ENCODE measurements around the gene OLAH. TPM values are rescaled to one million over a fixed set of nuclear protein-coding genes. Genes with fewer than 3 reads are reported as not detected.

Gene OLAH
- total RNA-seq, 1 donor from 2014 or later: not detected

GRCh38 chr10:15072358-15072757, 28.6 kb downstream of the OLAH start:
- no peak for DNase-seq

GRCh38 chr10:15075421-15075820, 31.7 kb downstream of the OLAH start:
- no peak for DNase-seq

- DNase-seq: no peak
These were observed 40.1 kb downstream of the OLAH start for GRCh38 chr10:15083674-15084501.

- DNase-seq: peak; percentile 85
These were observed 40.8 kb downstream of the OLAH start for GRCh38 chr10:15084502-15084922.

- peak; percentile 89 for DNase-seq
These were observed 44.9 kb downstream of the OLAH start, which contains the start of gene ACBD7 for GRCh38 chr10:15088428-15089261. Gene ACBD7 (minus strand): TSS chr10:15088776. CDS start chr10:15088728, 48 bp downstream.

GRCh38 chr10:15091418-15091817, 47.7 kb downstream of the OLAH start:
- no peak for DNase-seq

- no peak for DNase-seq
These were observed 49.2 kb downstream of the OLAH start for GRCh38 chr10:15092855-15093408.

GRCh38 chr10:15096661-15097010, 52.9 kb downstream of the OLAH start:
- DNase-seq: no peak

- peak; percentile 98 for DNase-seq
These were observed 53.5 kb downstream of the OLAH start, which contains the start of gene RPP38 for GRCh38 chr10:15097011-15097812. Gene RPP38 (plus strand): TSS chr10:15097355. CDS start chr10:15103315, 5,960 bp downstream.

GRCh38 chr10:15099886-15100285, 56.1 kb downstream of the OLAH start:
- no peak for DNase-seq

- no peak for DNase-seq
These were observed 59.8 kb downstream of the OLAH start for GRCh38 chr10:15103513-15103912.

GRCh38 chr10:15106352-15107013, 62.7 kb downstream of the OLAH start:
- DNase-seq: peak; percentile 85

GRCh38 chr10:15112657-15113056, 68.9 kb downstream of the OLAH start:
- DNase-seq: no peak

GRCh38 chr10:15113766-15114165, 70.0 kb downstream of the OLAH start:
- no peak for DNase-seq

- no peak for DNase-seq
These were observed 72.5 kb downstream of the OLAH start for GRCh38 chr10:15116225-15116624.

- no peak for DNase-seq
These were observed 74.9 kb downstream of the OLAH start for GRCh38 chr10:15118615-15119014.

GRCh38 chr10:15120523-15120922, 76.8 kb downstream of the OLAH start:
- DNase-seq: no peak

- no peak for DNase-seq
These were observed 78.0 kb downstream of the OLAH start for GRCh38 chr10:15121707-15122106.

- DNase-seq: no peak
These were observed 78.8 kb downstream of the OLAH start for GRCh38 chr10:15122477-15123030.
